ENCODE data around the gene ZRANB3. TPM values are rescaled to one million over a fixed set of nuclear protein-coding genes. Genes with fewer than 3 reads are reported as not detected.
"Not testable (repeated sequence)": the region's sequence is repeated elsewhere in the genome, so short reads cannot be mapped to it uniquely, and the experiment has no call there.

Gene ZRANB3
- total RNA-seq, 1 experiment from 2014 or later: 15.9 TPM

DNA sequence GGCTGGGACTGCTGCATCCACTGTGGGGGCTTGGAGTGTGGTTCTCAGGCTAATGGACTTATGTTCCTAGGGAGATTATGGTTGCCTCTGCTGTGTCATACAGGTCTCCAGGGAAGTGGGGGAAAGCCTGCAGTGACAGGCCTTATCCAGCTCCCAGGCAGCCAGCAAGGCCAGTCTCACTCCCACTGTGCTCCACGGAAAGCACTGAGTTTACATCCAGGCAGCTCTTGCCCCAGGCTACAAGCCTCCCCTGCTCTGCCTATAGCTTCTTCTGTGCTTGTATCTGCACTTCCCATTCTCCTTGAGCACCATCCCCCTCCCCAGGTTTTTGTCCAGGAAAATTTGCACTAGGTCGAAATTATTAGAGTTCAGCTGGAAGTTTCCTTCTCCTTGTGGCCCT lies 231.9 kb downstream of the ZRANB3 start:
- Mint-ChIP-seq H3K27me3 (ENCODE audit: low read depth) (peaks cover 19% of the 10 kb centered on the region), H3K9me3 (peaks cover 56% of the 10 kb centered on the region), H3K4me1 (no peaks in the 10 kb centered on the region), H3K27ac (no peak overlapping the region), H3K4me3 (no peak overlapping the region), H3K36me3 (peaks cover 42% of the 10 kb centered on the region)
- CTCF ChIA-PET: no interaction called here
- POLR2A ChIA-PET: no interaction called here
- DNase-seq (ENCODE audit: low spot score) (no peak), ATAC-seq (no peak)
- TF ChIP-seq, protein P1, sequence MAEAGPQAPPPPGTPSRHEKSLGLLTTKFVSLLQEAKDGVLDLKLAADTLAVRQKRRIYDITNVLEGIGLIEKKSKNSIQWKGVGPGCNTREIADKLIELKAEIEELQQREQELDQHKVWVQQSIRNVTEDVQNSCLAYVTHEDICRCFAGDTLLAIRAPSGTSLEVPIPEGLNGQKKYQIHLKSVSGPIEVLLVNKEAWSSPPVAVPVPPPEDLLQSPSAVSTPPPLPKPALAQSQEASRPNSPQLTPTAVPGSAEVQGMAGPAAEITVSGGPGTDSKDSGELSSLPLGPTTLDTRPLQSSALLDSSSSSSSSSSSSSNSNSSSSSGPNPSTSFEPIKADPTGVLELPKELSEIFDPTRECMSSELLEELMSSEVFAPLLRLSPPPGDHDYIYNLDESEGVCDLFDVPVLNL (CRISPR knock-in tag; IDR thresholded peaks at IDR 0.05; ENCODE audit: borderline replicate concordance, low read depth): no peak
- no peak for TF ChIP-seq ZNF416 (CRISPR knock-in tag; IDR thresholded peaks at IDR 0.05)
- TF ChIP-seq SMAD3 (CRISPR knock-in tag; IDR thresholded peaks at IDR 0.05; ENCODE audit: borderline replicate concordance): no peak
- TF ChIP-seq ZNF671 (CRISPR knock-in tag; IDR thresholded peaks at IDR 0.05): no peak
- TF ChIP-seq SOX15 (CRISPR knock-in tag; IDR thresholded peaks at IDR 0.05): no peak
- TF ChIP-seq, protein P2, sequence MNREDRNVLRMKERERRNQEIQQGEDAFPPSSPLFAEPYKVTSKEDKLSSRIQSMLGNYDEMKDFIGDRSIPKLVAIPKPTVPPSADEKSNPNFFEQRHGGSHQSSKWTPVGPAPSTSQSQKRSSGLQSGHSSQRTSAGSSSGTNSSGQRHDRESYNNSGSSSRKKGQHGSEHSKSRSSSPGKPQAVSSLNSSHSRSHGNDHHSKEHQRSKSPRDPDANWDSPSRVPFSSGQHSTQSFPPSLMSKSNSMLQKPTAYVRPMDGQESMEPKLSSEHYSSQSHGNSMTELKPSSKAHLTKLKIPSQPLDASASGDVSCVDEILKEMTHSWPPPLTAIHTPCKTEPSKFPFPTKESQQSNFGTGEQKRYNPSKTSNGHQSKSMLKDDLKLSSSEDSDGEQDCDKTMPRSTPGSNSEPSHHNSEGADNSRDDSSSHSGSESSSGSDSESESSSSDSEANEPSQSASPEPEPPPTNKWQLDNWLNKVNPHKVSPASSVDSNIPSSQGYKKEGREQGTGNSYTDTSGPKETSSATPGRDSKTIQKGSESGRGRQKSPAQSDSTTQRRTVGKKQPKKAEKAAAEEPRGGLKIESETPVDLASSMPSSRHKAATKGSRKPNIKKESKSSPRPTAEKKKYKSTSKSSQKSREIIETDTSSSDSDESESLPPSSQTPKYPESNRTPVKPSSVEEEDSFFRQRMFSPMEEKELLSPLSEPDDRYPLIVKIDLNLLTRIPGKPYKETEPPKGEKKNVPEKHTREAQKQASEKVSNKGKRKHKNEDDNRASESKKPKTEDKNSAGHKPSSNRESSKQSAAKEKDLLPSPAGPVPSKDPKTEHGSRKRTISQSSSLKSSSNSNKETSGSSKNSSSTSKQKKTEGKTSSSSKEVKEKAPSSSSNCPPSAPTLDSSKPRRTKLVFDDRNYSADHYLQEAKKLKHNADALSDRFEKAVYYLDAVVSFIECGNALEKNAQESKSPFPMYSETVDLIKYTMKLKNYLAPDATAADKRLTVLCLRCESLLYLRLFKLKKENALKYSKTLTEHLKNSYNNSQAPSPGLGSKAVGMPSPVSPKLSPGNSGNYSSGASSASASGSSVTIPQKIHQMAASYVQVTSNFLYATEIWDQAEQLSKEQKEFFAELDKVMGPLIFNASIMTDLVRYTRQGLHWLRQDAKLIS (CRISPR knock-in tag; IDR thresholded peaks at IDR 0.05; ENCODE audit: borderline replicate concordance): no peak
- no peak for TF ChIP-seq GABPB1 (CRISPR knock-in tag; IDR thresholded peaks at IDR 0.05)
- TF ChIP-seq, protein P3, sequence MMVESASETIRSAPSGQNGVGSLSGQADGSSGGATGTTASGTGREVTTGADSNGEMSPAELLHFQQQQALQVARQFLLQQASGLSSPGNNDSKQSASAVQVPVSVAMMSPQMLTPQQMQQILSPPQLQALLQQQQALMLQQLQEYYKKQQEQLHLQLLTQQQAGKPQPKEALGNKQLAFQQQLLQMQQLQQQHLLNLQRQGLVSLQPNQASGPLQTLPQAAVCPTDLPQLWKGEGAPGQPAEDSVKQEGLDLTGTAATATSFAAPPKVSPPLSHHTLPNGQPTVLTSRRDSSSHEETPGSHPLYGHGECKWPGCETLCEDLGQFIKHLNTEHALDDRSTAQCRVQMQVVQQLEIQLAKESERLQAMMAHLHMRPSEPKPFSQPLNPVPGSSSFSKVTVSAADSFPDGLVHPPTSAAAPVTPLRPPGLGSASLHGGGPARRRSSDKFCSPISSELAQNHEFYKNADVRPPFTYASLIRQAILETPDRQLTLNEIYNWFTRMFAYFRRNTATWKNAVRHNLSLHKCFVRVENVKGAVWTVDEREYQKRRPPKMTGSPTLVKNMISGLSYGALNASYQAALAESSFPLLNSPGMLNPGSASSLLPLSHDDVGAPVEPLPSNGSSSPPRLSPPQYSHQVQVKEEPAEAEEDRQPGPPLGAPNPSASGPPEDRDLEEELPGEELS (CRISPR knock-in tag; IDR thresholded peaks at IDR 0.05): no peak
- TF ChIP-seq NFE2L1 (CRISPR knock-in tag; IDR thresholded peaks at IDR 0.05): no peak
- TF ChIP-seq JUN (CRISPR knock-in tag; IDR thresholded peaks at IDR 0.05): no peak
- TF ChIP-seq ZNF423 (CRISPR knock-in tag; IDR thresholded peaks at IDR 0.05): no peak
- no peak for TF ChIP-seq TEAD1 (CRISPR knock-in tag; IDR thresholded peaks at IDR 0.05)
- TF ChIP-seq, protein P4, sequence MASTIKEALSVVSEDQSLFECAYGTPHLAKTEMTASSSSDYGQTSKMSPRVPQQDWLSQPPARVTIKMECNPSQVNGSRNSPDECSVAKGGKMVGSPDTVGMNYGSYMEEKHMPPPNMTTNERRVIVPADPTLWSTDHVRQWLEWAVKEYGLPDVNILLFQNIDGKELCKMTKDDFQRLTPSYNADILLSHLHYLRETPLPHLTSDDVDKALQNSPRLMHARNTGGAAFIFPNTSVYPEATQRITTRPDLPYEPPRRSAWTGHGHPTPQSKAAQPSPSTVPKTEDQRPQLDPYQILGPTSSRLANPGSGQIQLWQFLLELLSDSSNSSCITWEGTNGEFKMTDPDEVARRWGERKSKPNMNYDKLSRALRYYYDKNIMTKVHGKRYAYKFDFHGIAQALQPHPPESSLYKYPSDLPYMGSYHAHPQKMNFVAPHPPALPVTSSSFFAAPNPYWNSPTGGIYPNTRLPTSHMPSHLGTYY (CRISPR knock-in tag; IDR thresholded peaks at IDR 0.05): no peak
- TF ChIP-seq ZNF263 (CRISPR knock-in tag; IDR thresholded peaks at IDR 0.05; ENCODE audit: low read depth): no peak
- TF ChIP-seq, protein P5, sequence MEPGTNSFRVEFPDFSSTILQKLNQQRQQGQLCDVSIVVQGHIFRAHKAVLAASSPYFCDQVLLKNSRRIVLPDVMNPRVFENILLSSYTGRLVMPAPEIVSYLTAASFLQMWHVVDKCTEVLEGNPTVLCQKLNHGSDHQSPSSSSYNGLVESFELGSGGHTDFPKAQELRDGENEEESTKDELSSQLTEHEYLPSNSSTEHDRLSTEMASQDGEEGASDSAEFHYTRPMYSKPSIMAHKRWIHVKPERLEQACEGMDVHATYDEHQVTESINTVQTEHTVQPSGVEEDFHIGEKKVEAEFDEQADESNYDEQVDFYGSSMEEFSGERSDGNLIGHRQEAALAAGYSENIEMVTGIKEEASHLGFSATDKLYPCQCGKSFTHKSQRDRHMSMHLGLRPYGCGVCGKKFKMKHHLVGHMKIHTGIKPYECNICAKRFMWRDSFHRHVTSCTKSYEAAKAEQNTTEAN (CRISPR knock-in tag; IDR thresholded peaks at IDR 0.05): no peak
- TF ChIP-seq NFATC4 (CRISPR knock-in tag; IDR thresholded peaks at IDR 0.05): no peak
- TF ChIP-seq, protein P6, sequence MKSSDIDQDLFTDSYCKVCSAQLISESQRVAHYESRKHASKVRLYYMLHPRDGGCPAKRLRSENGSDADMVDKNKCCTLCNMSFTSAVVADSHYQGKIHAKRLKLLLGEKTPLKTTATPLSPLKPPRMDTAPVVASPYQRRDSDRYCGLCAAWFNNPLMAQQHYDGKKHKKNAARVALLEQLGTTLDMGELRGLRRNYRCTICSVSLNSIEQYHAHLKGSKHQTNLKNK (CRISPR knock-in tag; IDR thresholded peaks at IDR 0.05): no peak
- TF ChIP-seq, protein P7, sequence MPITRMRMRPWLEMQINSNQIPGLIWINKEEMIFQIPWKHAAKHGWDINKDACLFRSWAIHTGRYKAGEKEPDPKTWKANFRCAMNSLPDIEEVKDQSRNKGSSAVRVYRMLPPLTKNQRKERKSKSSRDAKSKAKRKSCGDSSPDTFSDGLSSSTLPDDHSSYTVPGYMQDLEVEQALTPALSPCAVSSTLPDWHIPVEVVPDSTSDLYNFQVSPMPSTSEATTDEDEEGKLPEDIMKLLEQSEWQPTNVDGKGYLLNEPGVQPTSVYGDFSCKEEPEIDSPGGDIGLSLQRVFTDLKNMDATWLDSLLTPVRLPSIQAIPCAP (CRISPR knock-in tag; IDR thresholded peaks at IDR 0.05): no peak
- TF ChIP-seq IRF2 (CRISPR knock-in tag; IDR thresholded peaks at IDR 0.05; ENCODE audit: borderline replicate concordance, low read depth): no peak

DNA sequence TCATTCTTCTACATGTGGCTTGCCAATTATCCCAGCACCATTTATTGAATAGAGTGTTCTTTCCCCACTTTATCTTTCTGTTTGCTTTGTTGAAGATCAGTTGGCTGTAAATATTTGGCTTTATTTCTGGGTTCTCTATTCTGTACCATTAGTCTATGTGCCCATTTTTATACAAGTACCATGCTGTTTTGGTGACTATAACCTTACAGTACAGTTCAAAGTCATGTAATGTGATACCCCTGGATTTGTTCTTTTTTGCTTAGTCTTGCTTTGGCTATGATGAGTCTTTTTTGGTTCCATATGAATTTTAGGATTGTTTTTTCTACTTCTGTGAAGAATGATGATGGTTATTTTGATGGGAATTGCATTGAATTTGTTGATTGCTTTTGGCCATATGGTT lies 243.9 kb downstream of the ZRANB3 start:
- H3K4me3 Mint-ChIP-seq, POLR2A ChIA-PET: not testable (repeated sequence)

More for the DNA sequence above, 243.9 kb downstream of the ZRANB3 start:
- H3K27ac Mint-ChIP-seq; DNase-seq (ENCODE audit: low spot score); H3K4me1 Mint-ChIP-seq; ATAC-seq; H3K27me3 Mint-ChIP-seq (ENCODE audit: low read depth); H3K36me3 Mint-ChIP-seq; CTCF ChIA-PET: not testable (repeated sequence)
- H3K9me3 Mint-ChIP-seq: peaks cover 34% of the 10 kb centered on the region
